Measurements from ENCODE around the gene ATP5F1D.

Gene ATP5F1D

GRCh38 chr19:1270854-1271527, 29.4 kb downstream of the ATP5F1D start:
- no peak for DNase-seq (ENCODE audit: low spot score)

- DNase-seq (ENCODE audit: low spot score): no peak
Observed at GRCh38 chr19:1271528-1272422, 30.2 kb downstream of the ATP5F1D start.

- no peak for DNase-seq (ENCODE audit: low spot score)
Observed at GRCh38 chr19:1272423-1273262, 31.1 kb downstream of the ATP5F1D start.

GRCh38 chr19:1273263-1274041, 31.9 kb downstream of the ATP5F1D start:
- no peak for DNase-seq (ENCODE audit: low spot score)

- DNase-seq (ENCODE audit: low spot score): no peak
Observed at GRCh38 chr19:1274081-1274851, 32.7 kb downstream of the ATP5F1D start.

- no peak for DNase-seq (ENCODE audit: low spot score)
Observed at GRCh38 chr19:1274852-1275259, 33.3 kb downstream of the ATP5F1D start.

- peak; percentile 97 for DNase-seq (ENCODE audit: low spot score)
Observed at GRCh38 chr19:1275260-1275975, 33.9 kb downstream of the ATP5F1D start, which contains the start of gene FAM174C. TSS of gene FAM174C (plus strand) at chr19:1275530. CDS start at chr19:1275550, 20 bp downstream.

GRCh38 chr19:1275976-1276627, 34.6 kb downstream of the ATP5F1D start:
- DNase-seq (ENCODE audit: low spot score): no peak

- peak; percentile 32 for DNase-seq (ENCODE audit: low spot score)
Observed at GRCh38 chr19:1276628-1277022, 35.1 kb downstream of the ATP5F1D start.

GRCh38 chr19:1277061-1277460, 35.5 kb downstream of the ATP5F1D start:
- no peak for DNase-seq (ENCODE audit: low spot score)

- no peak for DNase-seq (ENCODE audit: low spot score)
Observed at GRCh38 chr19:1278074-1278473, 36.5 kb downstream of the ATP5F1D start.

- DNase-seq (ENCODE audit: low spot score): no peak
Observed at GRCh38 chr19:1278713-1279660, 37.4 kb downstream of the ATP5F1D start.

- peak; percentile 77 for DNase-seq (ENCODE audit: low spot score)
Observed at GRCh38 chr19:1279782-1280341, 38.3 kb downstream of the ATP5F1D start.

- DNase-seq (ENCODE audit: low spot score): no peak
Observed at GRCh38 chr19:1280636-1281568, 39.4 kb downstream of the ATP5F1D start.

GRCh38 chr19:1281569-1282287, 40.2 kb downstream of the ATP5F1D start:
- no peak for DNase-seq (ENCODE audit: low spot score)

- DNase-seq (ENCODE audit: low spot score): no peak
Observed at GRCh38 chr19:1282588-1283206, 41.1 kb downstream of the ATP5F1D start.
